ENCODE data around the gene LACTB.

DNA sequence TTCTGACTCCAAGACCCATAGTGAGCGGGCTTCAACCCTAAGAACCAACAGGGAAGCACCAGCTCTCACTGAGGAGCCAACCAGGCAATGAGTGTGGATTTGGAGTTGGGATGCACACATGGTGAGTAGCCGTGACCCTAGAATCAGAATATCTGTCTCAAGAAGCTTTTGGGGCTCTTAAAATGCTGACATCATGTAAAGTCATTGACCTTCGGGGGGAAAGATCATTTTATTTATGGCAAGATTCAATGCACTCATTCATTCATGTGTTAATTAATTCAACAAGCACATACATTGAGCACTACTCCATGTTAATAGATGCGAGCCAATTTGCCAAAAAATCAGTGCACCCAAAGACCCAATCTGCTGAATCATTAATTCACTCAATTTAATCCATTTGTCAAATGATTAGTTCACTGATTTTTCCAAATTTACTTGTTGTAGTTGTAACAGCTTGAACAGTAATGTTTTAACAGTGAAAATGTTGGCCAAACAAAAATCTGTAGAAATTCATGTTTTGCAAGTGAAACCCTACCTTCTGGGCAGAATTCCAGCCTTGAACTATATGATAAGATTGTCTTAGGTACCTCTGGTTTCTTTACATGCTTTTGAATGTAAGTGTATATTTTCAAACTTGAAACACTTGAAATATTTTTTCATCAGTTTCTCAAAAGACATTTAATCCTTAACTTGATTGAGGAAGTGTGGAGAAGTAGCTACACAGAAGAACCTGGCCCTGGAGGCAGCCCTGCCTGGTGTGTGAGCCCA lies 29.8 kb upstream of the LACTB start:
- TF ChIP-seq, protein P1, sequence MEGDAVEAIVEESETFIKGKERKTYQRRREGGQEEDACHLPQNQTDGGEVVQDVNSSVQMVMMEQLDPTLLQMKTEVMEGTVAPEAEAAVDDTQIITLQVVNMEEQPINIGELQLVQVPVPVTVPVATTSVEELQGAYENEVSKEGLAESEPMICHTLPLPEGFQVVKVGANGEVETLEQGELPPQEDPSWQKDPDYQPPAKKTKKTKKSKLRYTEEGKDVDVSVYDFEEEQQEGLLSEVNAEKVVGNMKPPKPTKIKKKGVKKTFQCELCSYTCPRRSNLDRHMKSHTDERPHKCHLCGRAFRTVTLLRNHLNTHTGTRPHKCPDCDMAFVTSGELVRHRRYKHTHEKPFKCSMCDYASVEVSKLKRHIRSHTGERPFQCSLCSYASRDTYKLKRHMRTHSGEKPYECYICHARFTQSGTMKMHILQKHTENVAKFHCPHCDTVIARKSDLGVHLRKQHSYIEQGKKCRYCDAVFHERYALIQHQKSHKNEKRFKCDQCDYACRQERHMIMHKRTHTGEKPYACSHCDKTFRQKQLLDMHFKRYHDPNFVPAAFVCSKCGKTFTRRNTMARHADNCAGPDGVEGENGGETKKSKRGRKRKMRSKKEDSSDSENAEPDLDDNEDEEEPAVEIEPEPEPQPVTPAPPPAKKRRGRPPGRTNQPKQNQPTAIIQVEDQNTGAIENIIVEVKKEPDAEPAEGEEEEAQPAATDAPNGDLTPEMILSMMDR (IDR thresholded peaks at IDR 0.05 in 4 of 5, conservative IDR thresholded peaks at IDR 0.05 in 1 of 5) = no peak
- no peak for TF ChIP-seq POLR2A (IDR thresholded peaks at IDR 0.05)
